GM10266 (cell line): Measurements from ENCODE around the gene BEND6.
"Not testable (repeated sequence)": the region's sequence is repeated elsewhere in the genome, so short reads cannot be mapped to it uniquely, and the experiment has no call there.

Experiments
- DNase-seq: peaks from one replicate; pipeline ENCODE4 v3.0.0; 2012; ENCODE audit errors: extremely low spot score
- CTCF ChIP-seq: IDR thresholded peaks from 2 replicates; pipeline ENCODE4 v1.5.1; 2012; ENCODE audit warnings: mild to moderate bottlenecking, low read depth; ENCODE audit not compliant: control insufficient read depth, insufficient read depth; ENCODE audit errors: missing control alignments

BEND6 gene

GRCh38 chr6:57044568-57044967 is 89.7 kb downstream of the BEND6 start:
- DNase-seq = no peak
- no peak for TF ChIP-seq CTCF

- DNase-seq = peak; percentile 83
Measured at GRCh38 chr6:57046332-57047256, 91.7 kb downstream of the BEND6 start, which contains the start of gene KIAA1586. KIAA1586 (plus strand) TSS chr6:57046693; CDS start chr6:57046756, 63 bp downstream.

GRCh38 chr6:57047257-57047585 is 92.3 kb downstream of the BEND6 start:
- not testable (repeated sequence) for DNase-seq

GRCh38 chr6:57047859-57048258 is 93.0 kb downstream of the BEND6 start:
- DNase-seq = not testable (repeated sequence)

- no peak for TF ChIP-seq CTCF
- no peak for DNase-seq
Measured at GRCh38 chr6:57048577-57048976, 93.7 kb downstream of the BEND6 start.

- no peak for DNase-seq
- no peak for TF ChIP-seq CTCF
Measured at GRCh38 chr6:57063847-57064246, 108.9 kb downstream of the BEND6 start.

- DNase-seq = no peak
- no peak for TF ChIP-seq CTCF
Measured at GRCh38 chr6:57064809-57065208, 109.9 kb downstream of the BEND6 start.

- no peak for TF ChIP-seq CTCF
- DNase-seq = no peak
Measured at GRCh38 chr6:57068061-57068460, 113.2 kb downstream of the BEND6 start.

- TF ChIP-seq CTCF = no peak
- no peak for DNase-seq
Measured at GRCh38 chr6:57069228-57069627, 114.3 kb downstream of the BEND6 start.
